Transverse colon (tissue), 4 donors: ENCODE results near the gene SRPRA. TPM values are rescaled to one million over a fixed set of nuclear protein-coding genes. Genes with fewer than 3 reads are reported as not detected.
"Not testable (repeated sequence)": the region's sequence is repeated elsewhere in the genome, so short reads cannot be mapped to it uniquely, and the experiment has no call there.

Source experiments
- DNase-seq: peaks from one replicate; pipeline ENCODE4 v3.0.0-alpha.2; 2019
- H3K27ac ChIP-seq, 4 donors: fragments of 200-600 bp; sonication (generic); 2 replicates each; pipeline ENCODE4 v1.5.1; 2016 to 2018; ENCODE audit warnings: inconsistent platforms in 4 of 4
- H3K27me3 ChIP-seq: fragments of 200-600 bp; sonication (generic); 2 replicates; pipeline ENCODE4 v1.5.1; 2017; ENCODE audit warnings: inconsistent platforms
- H3K36me3 ChIP-seq, 4 donors: fragments of 200-600 bp; sonication (generic); 2 replicates each; pipeline ENCODE4 v1.5.1; 2017 to 2019; ENCODE audit warnings: inconsistent platforms in 4 of 4
- H3K4me1 ChIP-seq, 4 donors: fragments of 200-600 bp; sonication (generic); 2 replicates each; pipeline ENCODE4 v1.5.1; 2017 to 2020; ENCODE audit warnings: inconsistent platforms in 4 of 4
- H3K4me3 ChIP-seq, 4 donors: fragments of 200-600 bp; sonication (generic); 1 replicate in 1 of 4; 2 replicates in 3 of 4; pipeline versions ENCODE4 v1.5.1 to v1.6.1; 2017 to 2019; ENCODE audit warnings: inconsistent platforms in 4 of 4
- H3K9me3 ChIP-seq, 2 donors: fragments of 200-600 bp; sonication (generic); 2 replicates each; pipeline ENCODE4 v1.5.1; 2017 to 2019; ENCODE audit warnings: inconsistent platforms in 2 of 2
- CTCF ChIP-seq, 5 experiments: fragments of 200-600 bp in 3 of 5; fragments of 450-650 bp in 2 of 5; sonication (generic) in 3 of 5; IDR thresholded peaks; 1 replicate in 2 of 5; 2 replicates in 3 of 5; pipeline ENCODE4 v1.5.1; 2016 to 2017; ENCODE audit warnings: antibody characterized with exemption in 5 of 5, inconsistent platforms in 3 of 5, mild to moderate bottlenecking in 2 of 5, moderate library complexity in 1 of 5
- EP300 ChIP-seq: sonication (generic); formaldehyde crosslinking; IDR thresholded peaks from one replicate; pipeline ENCODE4 v1.6.1; 2017; ENCODE audit warnings: antibody characterized with exemption, low read depth
- POLR2A ChIP-seq: fragments of 450-650 bp; IDR thresholded peaks from one replicate; pipeline ENCODE4 v1.6.1; 2016; ENCODE audit warnings: antibody characterized with exemption, mild to moderate bottlenecking, moderate library complexity
- POLR2AphosphoS5 ChIP-seq, 3 donors: sonication (generic); formaldehyde crosslinking; IDR thresholded peaks; one replicate each; pipeline ENCODE4 v1.6.1; 2016; ENCODE audit warnings: antibody characterized with exemption in 3 of 3
- WGBS, 2 donors: methylation state at CpG; one replicate each; pipeline ENCODE4 v1.1.5; 2018; ENCODE audit warnings: low coverage in 1 of 2; 5-methylcytosine and 5-hydroxymethylcytosine counted together
- in situ Hi-C, 4 donors: fragments of 200-750 bp; cut with MboI; loops; one replicate each; pipeline versions ENCODE4 v1.15.0 to v1.15.1; 2017; ENCODE audit warnings: low sequenced_read_pairs in 3 of 4, low pct_ligation_motif_present in 1 of 4, low pct_unique_long_range_greater_than_20kb in 1 of 4
- intact Hi-C: fragments of 100-400 bp; cut with DNase I; formaldehyde crosslinking; loops from one replicate; pipeline ENCODE4 v1.15.1; 2023; ENCODE audit warnings: low total_unique reads
- total RNA-seq, 4 donors: library from RNA; depleted of rRNA; stranded (reverse); fragments of >200 nt; gene quantifications; one replicate each; pipeline ENCODE4 v1.1.0, GENCODE V29; 2016

The SRPRA gene
- total RNA-seq, 4 donors from 2014 or later: 18.9 to 66.5 (median 63.5) TPM

DNA sequence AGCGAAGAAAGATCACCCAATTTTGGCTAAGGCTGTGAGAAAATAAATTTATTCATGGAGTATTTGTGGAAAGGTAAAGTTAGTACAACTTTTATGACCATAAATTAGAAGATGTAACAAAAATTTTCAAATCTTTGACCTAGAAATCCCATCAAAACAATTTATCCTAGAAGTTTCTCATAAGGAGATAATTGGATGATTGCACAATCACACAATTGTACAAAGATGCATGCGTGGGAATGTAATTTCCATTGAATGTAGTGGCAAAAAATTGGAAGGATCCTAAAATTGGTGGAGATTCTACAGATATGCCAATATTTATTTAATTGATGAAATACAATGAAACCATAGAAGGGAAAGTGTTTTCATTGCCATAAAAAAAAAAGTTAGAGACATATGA is 11.6 kb downstream of the SRPRA start:
- TF ChIP-seq EP300 (no peak), CTCF (IDR thresholded peaks at IDR 0.05) (no peak), POLR2A (no peak), POLR2AphosphoS5 (IDR thresholded peaks at IDR 0.05) (no peak)
- Histone ChIP-seq H3K4me3 (no peak overlapping the region), H3K27me3 (no peaks in the 10 kb centered on the region), H3K4me1 (no peaks in the 10 kb centered on the region), H3K9me3 (no peaks in the 10 kb centered on the region), H3K36me3 (peaks cover 0 to 26% (median 12%) of the 10 kb centered on the region in 4 donors), H3K27ac (no peak overlapping the region)
- 85 to 91% methylated on average over 2 of the region's 2 CpGs for WGBS, 2 donors
- DNase-seq: no peak
- in situ Hi-C loops: no loop called here
- intact Hi-C loops: no loop called here

DNA sequence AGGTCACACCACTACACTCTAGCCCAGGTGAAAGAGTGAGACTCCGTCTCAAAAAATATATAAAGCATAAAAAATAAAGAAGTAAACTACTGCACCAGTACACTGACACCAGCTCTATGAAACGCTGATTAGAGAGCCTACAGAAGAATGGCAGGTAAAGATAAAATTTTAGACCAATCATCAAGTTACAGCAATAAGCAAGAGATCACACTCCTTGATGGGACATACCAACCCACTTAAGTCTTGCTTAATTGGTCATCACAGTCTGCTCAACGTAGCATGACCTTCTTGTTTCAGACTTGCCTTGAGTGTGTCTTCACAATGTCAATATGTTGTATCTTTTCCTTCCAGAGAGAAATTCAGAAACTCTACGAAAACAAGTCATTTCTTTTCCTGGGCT is 12.5 kb downstream of the SRPRA start:
- 93 to 100% methylated on average over 2 to 4 of the region's 4 CpGs for WGBS, 2 donors
- Histone ChIP-seq H3K27ac (no peak overlapping the region), H3K36me3 (peaks cover 0 to 23% (median 8%) of the 10 kb centered on the region in 4 donors), H3K27me3 (no peaks in the 10 kb centered on the region), H3K4me3 (no peak overlapping the region), H3K4me1 (no peaks in the 10 kb centered on the region), H3K9me3 (no peaks in the 10 kb centered on the region)
- DNase-seq: no peak
- in situ Hi-C loops (no loop called here), intact Hi-C loops (no loop called here)
- TF ChIP-seq POLR2AphosphoS5 (IDR thresholded peaks at IDR 0.05) (no peak), CTCF (IDR thresholded peaks at IDR 0.05) (no peak), POLR2A (no peak), EP300 (no peak)

GRCh38 chr11:126255507-126255906 is 13.2 kb downstream of the SRPRA start:
- H3K4me1 ChIP-seq, in situ Hi-C loops, intact Hi-C loops, H3K4me3 ChIP-seq, H3K9me3 ChIP-seq, DNase-seq, H3K27me3 ChIP-seq, H3K27ac ChIP-seq: not testable (repeated sequence)
- 92 to 100% methylated on average over 2 to 5 of the region's 5 CpGs for WGBS, 2 donors
- H3K36me3 ChIP-seq: peaks cover 0 to 27% (median 8%) of the 10 kb centered on the region in 4 donors

- Histone ChIP-seq H3K36me3 (peaks cover 0 to 27% (median 8%) of the 10 kb centered on the region in 4 donors), H3K9me3 (no peaks in the 10 kb centered on the region), H3K4me1 (no peaks in the 10 kb centered on the region), H3K4me3 (no peak overlapping the region), H3K27me3 (no peaks in the 10 kb centered on the region), H3K27ac (no peak overlapping the region)
- 67 to 68% methylated on average over 1 of the region's 1 CpG for whole genome bisulfite sequencing, 2 donors
- intact Hi-C loops: no loop called here
- TF ChIP-seq EP300: no peak
- no peak for TF ChIP-seq CTCF (IDR thresholded peaks at IDR 0.05)
- TF ChIP-seq POLR2AphosphoS5 (IDR thresholded peaks at IDR 0.05): no peak
- no peak for DNase-seq
- in situ Hi-C loops: no loop called here
These were observed 13.9 kb downstream of the SRPRA start for GRCh38 chr11:126254819-126255218.

GRCh38 chr11:126253265-126253664 is 15.4 kb downstream of the SRPRA start:
- Histone ChIP-seq H3K9me3 (no peaks in the 10 kb centered on the region), H3K27me3 (no peaks in the 10 kb centered on the region), H3K4me1 (no peaks in the 10 kb centered on the region), H3K36me3 (peaks cover 0 to 27% (median 8%) of the 10 kb centered on the region in 4 donors), H3K27ac (no peak overlapping the region), H3K4me3 (no peak overlapping the region)
- in situ Hi-C loops: no loop called here
- 85 to 100% methylated on average over 2 to 4 of the region's 4 CpGs for WGBS, 2 donors
- intact Hi-C loops: no loop called here
- TF ChIP-seq POLR2AphosphoS5 (IDR thresholded peaks at IDR 0.05) (no peak), CTCF (IDR thresholded peaks at IDR 0.05) (no peak), POLR2A (no peak), EP300 (no peak)
- DNase-seq: no peak
